HEK293 (cell line): Measurements from ENCODE around the gene C19orf18.
A peak's percentile ranks its signal among the peaks of the same experiment; 100 is the strongest.

Source experiments
- EGR2 ChIP-seq: fragments of 450-650 bp; formaldehyde crosslinking; IDR thresholded peaks from 2 replicates; pipeline ENCODE4 v1.5.1; 2016; ENCODE audit warnings: low read depth, missing biosample characterization, missing genetic modification characterization
- GLIS1 ChIP-seq: fragments of 450-650 bp; formaldehyde crosslinking; IDR thresholded peaks from 2 replicates; pipeline ENCODE4 v1.5.1; 2016; ENCODE audit warnings: missing biosample characterization, missing genetic modification characterization
- SP2 ChIP-seq: fragments of 450-650 bp; formaldehyde crosslinking; IDR thresholded peaks from 2 replicates; pipeline ENCODE4 v1.5.1; 2016; ENCODE audit warnings: missing biosample characterization, missing genetic modification characterization
- ZBTB1 ChIP-seq: fragments of 450-650 bp; formaldehyde crosslinking; IDR thresholded peaks from 2 replicates; pipeline ENCODE4 v1.5.1; 2016; ENCODE audit warnings: missing biosample characterization, missing genetic modification characterization
- ZBTB20 ChIP-seq: fragments of 450-650 bp; formaldehyde crosslinking; IDR thresholded peaks from 2 replicates; pipeline ENCODE4 v1.5.1; 2016; ENCODE audit warnings: missing biosample characterization, missing genetic modification characterization
- ZBTB8A ChIP-seq: fragments of 450-650 bp; formaldehyde crosslinking; IDR thresholded peaks from 2 replicates; pipeline ENCODE4 v1.5.1; 2016; ENCODE audit warnings: missing biosample characterization, missing genetic modification characterization
- ZFHX2 ChIP-seq: fragments of 450-650 bp; formaldehyde crosslinking; conservative IDR thresholded peaks from 2 replicates; pipeline ENCODE4 v1.5.1; 2016; ENCODE audit warnings: missing biosample characterization, missing genetic modification characterization
- ZFP41 ChIP-seq: fragments of 450-650 bp; formaldehyde crosslinking; IDR thresholded peaks from 2 replicates; pipeline ENCODE4 v1.5.1; 2016; ENCODE audit warnings: missing biosample characterization, missing genetic modification characterization, borderline replicate concordance
- ZNF169 ChIP-seq: fragments of 450-650 bp; formaldehyde crosslinking; IDR thresholded peaks from 2 replicates; pipeline ENCODE4 v1.5.1; 2016; ENCODE audit warnings: missing biosample characterization, missing genetic modification characterization
- ZNF341 ChIP-seq: fragments of 450-650 bp; formaldehyde crosslinking; IDR thresholded peaks from 2 replicates; pipeline ENCODE4; 2016; ENCODE audit warnings: low read depth, missing biosample characterization, missing genetic modification characterization
- ZNF391 ChIP-seq: fragments of 450-650 bp; formaldehyde crosslinking; IDR thresholded peaks from 2 replicates; pipeline ENCODE4 v1.5.1; 2016; ENCODE audit warnings: low read depth, missing biosample characterization, missing genetic modification characterization, borderline replicate concordance
- ZNF423 ChIP-seq: fragments of 450-650 bp; formaldehyde crosslinking; IDR thresholded peaks from 2 replicates; pipeline ENCODE4 v1.5.1; 2016; ENCODE audit warnings: missing biosample characterization, missing genetic modification characterization
- ZNF433 ChIP-seq: fragments of 450-650 bp; formaldehyde crosslinking; IDR thresholded peaks from 2 replicates; pipeline ENCODE4 v1.5.1; 2016; ENCODE audit warnings: missing biosample characterization, missing genetic modification characterization, low read depth
- ZNF473 ChIP-seq: fragments of 450-650 bp; formaldehyde crosslinking; IDR thresholded peaks from 2 replicates; pipeline ENCODE4 v1.5.1; 2017; ENCODE audit warnings: missing biosample characterization, missing genetic modification characterization
- ZNF544 ChIP-seq: fragments of 450-650 bp; formaldehyde crosslinking; IDR thresholded peaks from 2 replicates; pipeline ENCODE4 v1.5.0; 2017; ENCODE audit warnings: missing biosample characterization, missing genetic modification characterization
- ZNF623 ChIP-seq: fragments of 450-650 bp; formaldehyde crosslinking; IDR thresholded peaks from 2 replicates; pipeline ENCODE4 v1.5.1; 2016; ENCODE audit warnings: missing biosample characterization, missing genetic modification characterization
- ZNF626 ChIP-seq: fragments of 450-650 bp; sonication (Bioruptor Pico); formaldehyde crosslinking; IDR thresholded peaks from 2 replicates; pipeline ENCODE4 v1.5.1; 2018; ENCODE audit warnings: missing biosample characterization, missing genetic modification characterization, inconsistent platforms
- ZNF76 ChIP-seq: fragments of 450-650 bp; formaldehyde crosslinking; IDR thresholded peaks from 2 replicates; pipeline ENCODE4; 2016; ENCODE audit warnings: low read depth, missing biosample characterization, missing genetic modification characterization, borderline replicate concordance
- ZNF843 ChIP-seq: fragments of 450-650 bp; formaldehyde crosslinking; IDR thresholded peaks from 2 replicates; pipeline ENCODE4 v1.5.1; 2016; ENCODE audit warnings: missing biosample characterization, missing genetic modification characterization
- ZSCAN30 ChIP-seq: fragments of 450-650 bp; IDR thresholded peaks from 2 replicates; pipeline ENCODE4 v1.5.1; 2018; ENCODE audit warnings: missing biosample characterization, mild to moderate bottlenecking, missing genetic modification characterization, moderate library complexity
- TF ChIP-seq, protein P1 (sequence below): fragments of 450-650 bp; formaldehyde crosslinking; IDR thresholded peaks from 2 replicates; pipeline ENCODE4 v1.5.1; 2016; ENCODE audit warnings: missing biosample characterization, missing genetic modification characterization
- TF ChIP-seq, protein P2 (sequence below): fragments of 450-650 bp; formaldehyde crosslinking; IDR thresholded peaks from 2 replicates; pipeline ENCODE4 v1.5.1; 2016; ENCODE audit warnings: missing biosample characterization, missing genetic modification characterization, borderline replicate concordance
- TF ChIP-seq, protein P3 (sequence below): fragments of 450-650 bp; IDR thresholded peaks from 2 replicates; pipeline ENCODE4 v1.5.1; 2018; ENCODE audit warnings: missing biosample characterization, mild to moderate bottlenecking, missing genetic modification characterization
- TF ChIP-seq, protein P4 (sequence below): fragments of 450-650 bp; formaldehyde crosslinking; IDR thresholded peaks from 2 replicates; pipeline ENCODE4 v1.5.1; 2017; ENCODE audit warnings: missing biosample characterization, missing genetic modification characterization
- TF ChIP-seq, protein P5 (sequence below): fragments of 450-650 bp; formaldehyde crosslinking; IDR thresholded peaks from 2 replicates; pipeline ENCODE4 v1.5.1; 2016; ENCODE audit warnings: missing biosample characterization, missing genetic modification characterization, low read depth
- TF ChIP-seq, protein P6 (sequence below): fragments of 450-650 bp; formaldehyde crosslinking; IDR thresholded peaks from 2 replicates; pipeline ENCODE4 v1.5.1; 2016; ENCODE audit warnings: missing biosample characterization, missing genetic modification characterization

C19orf18 gene

DNA sequence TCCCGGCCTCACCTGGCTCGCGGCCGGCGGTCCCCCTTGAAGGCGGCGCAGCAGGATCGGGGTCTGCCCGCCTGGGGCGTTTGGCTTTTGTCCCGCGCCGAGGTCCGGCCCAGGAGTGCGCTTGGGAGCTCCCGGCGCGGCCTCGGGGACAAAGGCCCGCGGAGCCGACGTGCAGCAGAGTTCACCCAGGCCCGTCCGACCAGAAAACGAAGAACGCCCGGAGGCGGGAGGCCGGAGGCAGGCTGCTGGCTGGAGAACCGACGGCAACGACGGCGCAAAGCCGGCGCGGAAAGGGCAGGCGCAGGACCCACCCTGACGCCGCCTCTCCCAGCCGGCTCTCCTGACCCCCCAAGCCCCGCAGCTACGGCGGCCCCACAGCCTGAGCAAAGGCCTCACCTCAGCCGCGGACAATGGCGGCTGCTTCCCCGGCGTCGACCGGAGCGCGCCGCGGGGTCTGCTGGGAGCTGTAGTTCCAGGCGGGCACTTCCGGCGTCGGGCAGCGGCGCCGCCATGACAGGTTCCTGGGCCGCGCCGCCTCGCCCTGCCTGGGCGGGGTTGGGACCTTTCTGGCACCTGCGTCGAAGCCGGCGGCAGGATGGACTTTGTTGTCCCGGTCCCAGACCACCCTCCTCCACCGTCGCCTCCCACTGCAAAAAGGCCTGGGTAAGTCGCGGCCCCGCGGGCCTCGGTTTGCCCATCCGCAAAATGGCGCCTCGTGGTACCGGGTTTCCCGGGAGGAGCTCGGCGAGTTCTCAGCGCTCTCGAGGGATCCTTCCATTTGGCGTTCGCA, 28.2 kb upstream of the C19orf18 start, which contains the start of gene ZNF606 (continued):
- TF ChIP-seq, protein P1, sequence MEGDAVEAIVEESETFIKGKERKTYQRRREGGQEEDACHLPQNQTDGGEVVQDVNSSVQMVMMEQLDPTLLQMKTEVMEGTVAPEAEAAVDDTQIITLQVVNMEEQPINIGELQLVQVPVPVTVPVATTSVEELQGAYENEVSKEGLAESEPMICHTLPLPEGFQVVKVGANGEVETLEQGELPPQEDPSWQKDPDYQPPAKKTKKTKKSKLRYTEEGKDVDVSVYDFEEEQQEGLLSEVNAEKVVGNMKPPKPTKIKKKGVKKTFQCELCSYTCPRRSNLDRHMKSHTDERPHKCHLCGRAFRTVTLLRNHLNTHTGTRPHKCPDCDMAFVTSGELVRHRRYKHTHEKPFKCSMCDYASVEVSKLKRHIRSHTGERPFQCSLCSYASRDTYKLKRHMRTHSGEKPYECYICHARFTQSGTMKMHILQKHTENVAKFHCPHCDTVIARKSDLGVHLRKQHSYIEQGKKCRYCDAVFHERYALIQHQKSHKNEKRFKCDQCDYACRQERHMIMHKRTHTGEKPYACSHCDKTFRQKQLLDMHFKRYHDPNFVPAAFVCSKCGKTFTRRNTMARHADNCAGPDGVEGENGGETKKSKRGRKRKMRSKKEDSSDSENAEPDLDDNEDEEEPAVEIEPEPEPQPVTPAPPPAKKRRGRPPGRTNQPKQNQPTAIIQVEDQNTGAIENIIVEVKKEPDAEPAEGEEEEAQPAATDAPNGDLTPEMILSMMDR (tag by site-specific recombination), result no peak
- TF ChIP-seq ZNF544 (tag by site-specific recombination), result no peak
- no peak for TF ChIP-seq ZFHX2
- no peak for TF ChIP-seq ZNF473 (tag by site-specific recombination)
- TF ChIP-seq ZSCAN30, result peak; percentile 31
- TF ChIP-seq, protein P2, sequence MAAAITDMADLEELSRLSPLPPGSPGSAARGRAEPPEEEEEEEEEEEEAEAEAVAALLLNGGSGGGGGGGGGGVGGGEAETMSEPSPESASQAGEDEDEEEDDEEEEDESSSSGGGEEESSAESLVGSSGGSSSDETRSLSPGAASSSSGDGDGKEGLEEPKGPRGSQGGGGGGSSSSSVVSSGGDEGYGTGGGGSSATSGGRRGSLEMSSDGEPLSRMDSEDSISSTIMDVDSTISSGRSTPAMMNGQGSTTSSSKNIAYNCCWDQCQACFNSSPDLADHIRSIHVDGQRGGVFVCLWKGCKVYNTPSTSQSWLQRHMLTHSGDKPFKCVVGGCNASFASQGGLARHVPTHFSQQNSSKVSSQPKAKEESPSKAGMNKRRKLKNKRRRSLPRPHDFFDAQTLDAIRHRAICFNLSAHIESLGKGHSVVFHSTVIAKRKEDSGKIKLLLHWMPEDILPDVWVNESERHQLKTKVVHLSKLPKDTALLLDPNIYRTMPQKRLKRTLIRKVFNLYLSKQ, result no peak
- no peak for TF ChIP-seq EGR2 (tag by site-specific recombination)
- TF ChIP-seq, protein P3, sequence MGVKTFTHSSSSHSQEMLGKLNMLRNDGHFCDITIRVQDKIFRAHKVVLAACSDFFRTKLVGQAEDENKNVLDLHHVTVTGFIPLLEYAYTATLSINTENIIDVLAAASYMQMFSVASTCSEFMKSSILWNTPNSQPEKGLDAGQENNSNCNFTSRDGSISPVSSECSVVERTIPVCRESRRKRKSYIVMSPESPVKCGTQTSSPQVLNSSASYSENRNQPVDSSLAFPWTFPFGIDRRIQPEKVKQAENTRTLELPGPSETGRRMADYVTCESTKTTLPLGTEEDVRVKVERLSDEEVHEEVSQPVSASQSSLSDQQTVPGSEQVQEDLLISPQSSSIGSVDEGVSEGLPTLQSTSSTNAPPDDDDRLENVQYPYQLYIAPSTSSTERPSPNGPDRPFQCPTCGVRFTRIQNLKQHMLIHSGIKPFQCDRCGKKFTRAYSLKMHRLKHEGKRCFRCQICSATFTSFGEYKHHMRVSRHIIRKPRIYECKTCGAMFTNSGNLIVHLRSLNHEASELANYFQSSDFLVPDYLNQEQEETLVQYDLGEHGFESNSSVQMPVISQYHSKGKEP (tag by site-specific recombination), result no peak
- TF ChIP-seq ZNF341, result no peak
- TF ChIP-seq ZNF626 (tag by site-specific recombination), result no peak
- TF ChIP-seq ZFP41 (tag by site-specific recombination), result no peak
- peak; percentile 48 for TF ChIP-seq SP2 (tag by site-specific recombination)
- TF ChIP-seq GLIS1, result 0 out of 2 replicates have a peak, but pooled peaks have one; percentile 20
- TF ChIP-seq ZNF623 (tag by site-specific recombination), result no peak
- TF ChIP-seq, protein P4, sequence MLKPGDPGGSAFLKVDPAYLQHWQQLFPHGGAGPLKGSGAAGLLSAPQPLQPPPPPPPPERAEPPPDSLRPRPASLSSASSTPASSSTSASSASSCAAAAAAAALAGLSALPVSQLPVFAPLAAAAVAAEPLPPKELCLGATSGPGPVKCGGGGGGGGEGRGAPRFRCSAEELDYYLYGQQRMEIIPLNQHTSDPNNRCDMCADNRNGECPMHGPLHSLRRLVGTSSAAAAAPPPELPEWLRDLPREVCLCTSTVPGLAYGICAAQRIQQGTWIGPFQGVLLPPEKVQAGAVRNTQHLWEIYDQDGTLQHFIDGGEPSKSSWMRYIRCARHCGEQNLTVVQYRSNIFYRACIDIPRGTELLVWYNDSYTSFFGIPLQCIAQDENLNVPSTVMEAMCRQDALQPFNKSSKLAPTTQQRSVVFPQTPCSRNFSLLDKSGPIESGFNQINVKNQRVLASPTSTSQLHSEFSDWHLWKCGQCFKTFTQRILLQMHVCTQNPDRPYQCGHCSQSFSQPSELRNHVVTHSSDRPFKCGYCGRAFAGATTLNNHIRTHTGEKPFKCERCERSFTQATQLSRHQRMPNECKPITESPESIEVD (tag by site-specific recombination), result no peak
- TF ChIP-seq, protein P5, sequence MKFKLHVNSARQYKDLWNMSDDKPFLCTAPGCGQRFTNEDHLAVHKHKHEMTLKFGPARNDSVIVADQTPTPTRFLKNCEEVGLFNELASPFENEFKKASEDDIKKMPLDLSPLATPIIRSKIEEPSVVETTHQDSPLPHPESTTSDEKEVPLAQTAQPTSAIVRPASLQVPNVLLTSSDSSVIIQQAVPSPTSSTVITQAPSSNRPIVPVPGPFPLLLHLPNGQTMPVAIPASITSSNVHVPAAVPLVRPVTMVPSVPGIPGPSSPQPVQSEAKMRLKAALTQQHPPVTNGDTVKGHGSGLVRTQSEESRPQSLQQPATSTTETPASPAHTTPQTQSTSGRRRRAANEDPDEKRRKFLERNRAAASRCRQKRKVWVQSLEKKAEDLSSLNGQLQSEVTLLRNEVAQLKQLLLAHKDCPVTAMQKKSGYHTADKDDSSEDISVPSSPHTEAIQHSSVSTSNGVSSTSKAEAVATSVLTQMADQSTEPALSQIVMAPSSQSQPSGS (tag by site-specific recombination), result no peak
- no peak for TF ChIP-seq ZNF391 (tag by site-specific recombination)
- no peak for TF ChIP-seq ZBTB1 (tag by site-specific recombination)
- peak; percentile 95 for TF ChIP-seq ZNF76 (tag by site-specific recombination)
- TF ChIP-seq ZNF423, result no peak
- peak; percentile 58; the same call in 1 of the 2 replicates for TF ChIP-seq ZBTB20
- TF ChIP-seq, protein P6, sequence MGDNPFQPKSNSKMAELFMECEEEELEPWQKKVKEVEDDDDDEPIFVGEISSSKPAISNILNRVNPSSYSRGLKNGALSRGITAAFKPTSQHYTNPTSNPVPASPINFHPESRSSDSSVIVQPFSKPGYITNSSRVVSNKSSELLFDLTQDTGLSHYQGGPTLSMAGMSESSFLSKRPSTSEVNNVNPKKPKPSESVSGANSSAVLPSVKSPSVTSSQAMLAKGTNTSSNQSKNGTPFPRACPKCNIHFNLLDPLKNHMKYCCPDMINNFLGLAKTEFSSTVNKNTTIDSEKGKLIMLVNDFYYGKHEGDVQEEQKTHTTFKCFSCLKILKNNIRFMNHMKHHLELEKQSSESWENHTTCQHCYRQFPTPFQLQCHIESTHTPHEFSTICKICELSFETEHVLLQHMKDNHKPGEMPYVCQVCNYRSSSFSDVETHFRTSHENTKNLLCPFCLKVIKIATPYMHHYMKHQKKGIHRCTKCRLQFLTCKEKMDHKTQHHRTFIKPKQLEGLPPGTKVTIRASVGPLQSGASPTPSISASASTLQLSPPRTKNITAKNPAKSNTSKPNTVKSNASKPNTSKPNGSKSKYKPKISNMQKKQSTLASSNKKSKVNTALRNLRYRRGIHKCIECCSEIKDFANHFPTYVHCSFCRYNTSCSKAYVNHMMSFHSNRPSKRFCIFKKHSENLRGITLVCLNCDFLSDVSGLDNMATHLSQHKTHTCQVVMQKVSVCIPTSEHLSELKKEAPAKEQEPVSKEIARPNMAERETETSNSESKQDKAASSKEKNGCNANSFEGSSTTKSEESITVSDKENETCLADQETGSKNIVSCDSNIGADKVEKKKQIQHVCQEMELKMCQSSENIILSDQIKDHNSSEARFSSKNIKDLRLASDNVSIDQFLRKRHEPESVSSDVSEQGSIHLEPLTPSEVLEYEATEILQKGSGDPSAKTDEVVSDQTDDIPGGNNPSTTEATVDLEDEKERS (tag by site-specific recombination), result peak; percentile 98
- TF ChIP-seq ZNF433, result no peak
- 0 out of 2 replicates have a peak, but pooled peaks have one; percentile 34 for TF ChIP-seq ZNF843 (tag by site-specific recombination)
- TF ChIP-seq ZBTB8A (tag by site-specific recombination), result no peak
- TF ChIP-seq ZNF169 (tag by site-specific recombination), result no peak
